Gastrocnemius medialis (tissue), 4 donors: ENCODE results near the gene MYO1F. TPM values are rescaled to one million over a fixed set of nuclear protein-coding genes. Genes with fewer than 3 reads are reported as not detected.

Experiments used
- ATAC-seq, 2 donors: fragments of 150-250 bp; one replicate each; pipeline ENCODE4 v1.9.1; 2016
- DNase-seq, 2 donors: peaks; one replicate each; pipeline ENCODE4 v3.0.0-alpha.2; 2019
- H3K27ac ChIP-seq, 4 donors: fragments of 200-600 bp; sonication (generic); 1 replicate in 1 of 4; 2 replicates in 3 of 4; pipeline ENCODE4 v1.5.1; 2016 to 2018; ENCODE audit warnings: mild to moderate bottlenecking in 2 of 4, moderate library complexity in 1 of 4
- H3K27me3 ChIP-seq, 3 donors: fragments of 200-600 bp; sonication (generic) in 2 of 3; 1 replicate in 1 of 3; 2 replicates in 2 of 3; pipeline versions ENCODE4 v1.5.1 to v1.6.0; 2016 to 2019; ENCODE audit warnings: mild to moderate bottlenecking in 1 of 3, moderate library complexity in 1 of 3
- H3K36me3 ChIP-seq, 2 donors: fragments of 200-600 bp; sonication (generic) in 1 of 2; one replicate each; pipeline ENCODE4 v1.5.1; 2017 to 2018
- H3K4me1 ChIP-seq, 2 donors: fragments of 200-600 bp; sonication (generic) in 1 of 2; one replicate each; pipeline ENCODE4 v1.5.1; 2016 to 2017; ENCODE audit warnings: mild to moderate bottlenecking in 2 of 2
- H3K4me3 ChIP-seq, 4 donors: fragments of 200-600 bp; sonication (generic) in 3 of 4; 1 replicate in 1 of 4; 2 replicates in 3 of 4; pipeline ENCODE4 v1.5.1; 2016 to 2019; ENCODE audit warnings: mild to moderate bottlenecking in 2 of 4
- H3K9me3 ChIP-seq, 3 donors: fragments of 200-600 bp; sonication (generic) in 2 of 3; 1 replicate in 1 of 3; 2 replicates in 2 of 3; pipeline ENCODE4 v1.5.1; 2016 to 2019
- CTCF ChIP-seq, 5 experiments: fragments of 450-650 bp in 3 of 5; fragments of 200-600 bp in 2 of 5; sonication (generic) in 2 of 5; IDR thresholded peaks in 4 of 5; conservative IDR thresholded peaks in 1 of 5; 1 replicate in 4 of 5; 2 replicates in 1 of 5; pipeline ENCODE4 v1.5.1; 2016 to 2019; ENCODE audit warnings: antibody characterized with exemption in 5 of 5, mild to moderate bottlenecking in 3 of 5, moderate library complexity in 3 of 5
- POLR2A ChIP-seq, 2 donors: fragments of 450-650 bp; IDR thresholded peaks; one replicate each; pipeline ENCODE4 v1.6.1; 2017; ENCODE audit warnings: antibody characterized with exemption in 2 of 2, mild to moderate bottlenecking in 2 of 2, moderate library complexity in 2 of 2
- in situ Hi-C, 4 donors: fragments of 200-750 bp; cut with MboI; loops; one replicate each; pipeline versions ENCODE4 v1.15.0 to v1.8.0; 2017; ENCODE audit warnings: low sequenced_read_pairs in 4 of 4
- intact Hi-C: fragments of 100-400 bp; cut with DNase I; formaldehyde crosslinking; loops from one replicate; pipeline ENCODE4 v1.15.1; 2023; ENCODE audit warnings: low total_unique reads
- total RNA-seq, 4 donors: library from RNA; depleted of rRNA; stranded (reverse); fragments of >200 nt; gene quantifications; one replicate each; pipeline versions ENCODE4 v1.1.0 to v1.2.3, GENCODE V29; 2016

Gene MYO1F
- total RNA-seq, 4 donors from 2014 or later = 0.24 to 4.0 (median 1.8) TPM

- DNase-seq (no peak), ATAC-seq (no peak)
- in situ Hi-C loops (no loop called here), intact Hi-C loops (no loop called here)
- H3K9me3 ChIP-seq = no peaks in the 10 kb centered on the region
- no peaks in the 10 kb centered on the region for H3K27me3 ChIP-seq
- peaks cover 22 to 25% of the 10 kb centered on the region in 2 donors for H3K4me1 ChIP-seq
- H3K4me3 ChIP-seq = no peak overlapping the region
- H3K27ac ChIP-seq = no peak overlapping the region
- peaks cover 0 to 52% of the 10 kb centered on the region in 2 donors for H3K36me3 ChIP-seq
- TF ChIP-seq POLR2A (IDR thresholded peaks at IDR 0.05) (no peak), CTCF (IDR thresholded peaks at IDR 0.05 in 4 of 5, conservative IDR thresholded peaks at IDR 0.05 in 1 of 5) (no peak)
These were observed 94.1 kb downstream of the MYO1F start for GRCh38 chr19:8483165-8483564.

- Histone ChIP-seq H3K27me3 (no peaks in the 10 kb centered on the region), H3K4me3 (no peak overlapping the region), H3K9me3 (no peaks in the 10 kb centered on the region), H3K27ac (no peak overlapping the region), H3K4me1 (peaks cover 22 to 30% of the 10 kb centered on the region in 2 donors), H3K36me3 (peaks cover 0 to 48% of the 10 kb centered on the region in 2 donors)
- no peak for ATAC-seq
- no peak for DNase-seq
- in situ Hi-C loops = no loop called here
- no peak for TF ChIP-seq CTCF (IDR thresholded peaks at IDR 0.05 in 4 of 5, conservative IDR thresholded peaks at IDR 0.05 in 1 of 5)
- intact Hi-C loops = no loop called here
These were observed 94.5 kb downstream of the MYO1F start for GRCh38 chr19:8482696-8483095.

DNA sequence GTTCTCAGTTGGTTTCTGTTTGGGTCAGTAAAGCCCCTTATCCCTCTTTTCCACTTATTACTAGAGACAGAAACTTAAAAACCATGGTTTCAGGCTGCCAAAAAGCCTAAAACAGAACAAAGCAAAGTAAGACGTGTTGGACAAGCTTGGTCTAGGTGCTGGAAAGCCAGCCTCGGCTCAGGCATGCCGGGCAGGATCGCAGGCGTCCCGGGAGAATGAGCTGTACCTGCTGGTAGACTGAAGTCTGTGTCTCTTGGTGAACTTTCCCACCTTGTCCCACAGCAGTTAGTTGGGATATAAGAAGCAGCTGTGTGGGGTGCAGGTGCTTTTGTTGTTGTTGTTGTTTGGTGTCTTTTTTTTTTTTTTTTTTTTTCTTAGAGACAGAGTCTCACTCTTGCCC, 95.6 kb downstream of the MYO1F start:
- intact Hi-C loops (no loop called here), in situ Hi-C loops (no loop called here)
- DNase-seq = no peak
- TF ChIP-seq CTCF (IDR thresholded peaks at IDR 0.05 in 4 of 5, conservative IDR thresholded peaks at IDR 0.05 in 1 of 5) = no peak
- H3K36me3 ChIP-seq = peaks cover 0 to 41% of the 10 kb centered on the region in 2 donors
- H3K9me3 ChIP-seq = no peaks in the 10 kb centered on the region
- peak overlapping the region in 1 of 4 donors; percentile 31 for H3K27ac ChIP-seq
- no peak for ATAC-seq
- H3K4me3 ChIP-seq = no peak overlapping the region
- H3K4me1 ChIP-seq = peaks cover 26 to 31% of the 10 kb centered on the region in 2 donors
- no peaks in the 10 kb centered on the region for H3K27me3 ChIP-seq

DNA sequence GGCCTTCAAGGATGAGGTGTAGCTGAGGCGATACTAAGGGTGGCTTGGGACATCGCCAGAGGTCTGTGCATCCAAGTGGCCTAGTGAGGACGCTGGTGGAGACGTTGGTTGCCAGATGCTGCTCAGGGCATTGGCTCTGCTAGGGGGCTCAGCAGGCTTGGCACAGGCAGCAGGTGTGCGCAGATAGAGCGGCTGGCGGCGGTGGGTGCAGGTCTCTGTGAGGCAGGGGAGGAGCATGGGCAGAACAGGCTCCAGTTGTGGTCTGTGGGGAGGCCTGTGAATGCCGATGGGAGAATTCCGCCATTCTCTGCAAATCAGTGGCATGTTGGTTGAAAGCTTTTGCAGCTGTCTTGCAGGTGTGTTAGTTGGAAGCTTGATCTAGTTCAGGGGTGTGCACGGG, 96.0 kb downstream of the MYO1F start:
- Histone ChIP-seq H3K4me3 (peak overlapping the region in 1 of 4 donors; percentile 10), H3K27ac (peak overlapping the region in 1 of 4 donors; percentile 31), H3K9me3 (no peaks in the 10 kb centered on the region), H3K4me1 (peaks cover 30 to 31% of the 10 kb centered on the region in 2 donors), H3K27me3 (no peaks in the 10 kb centered on the region), H3K36me3 (peaks cover 0 to 37% of the 10 kb centered on the region in 2 donors)
- in situ Hi-C loops = no loop called here
- intact Hi-C loops = no loop called here
- TF ChIP-seq CTCF (IDR thresholded peaks at IDR 0.05 in 4 of 5, conservative IDR thresholded peaks at IDR 0.05 in 1 of 5) (no peak), POLR2A (IDR thresholded peaks at IDR 0.05) (no peak)
- ATAC-seq (no peak), DNase-seq (no peak)

DNA sequence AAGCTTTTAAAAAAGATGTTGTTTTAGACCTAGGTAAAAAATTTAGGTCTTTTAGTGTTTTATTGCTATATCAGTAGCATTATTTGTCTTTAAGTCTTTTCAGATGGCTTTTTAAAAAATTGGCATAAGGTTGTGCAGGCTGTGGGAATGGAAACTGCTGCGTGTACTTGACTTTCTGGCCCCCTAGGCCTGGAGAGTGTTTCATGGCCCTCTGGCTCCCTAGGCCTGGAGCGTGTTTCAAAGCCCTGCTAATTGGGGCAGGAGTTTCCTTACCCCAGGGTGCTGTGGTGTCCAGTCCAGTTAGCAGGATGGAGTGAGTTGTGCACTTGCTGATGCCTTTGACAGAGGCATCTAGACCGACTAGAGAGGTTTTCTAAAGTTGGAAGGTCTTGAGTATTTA, 98.6 kb downstream of the MYO1F start:
- no peaks in the 10 kb centered on the region for H3K9me3 ChIP-seq
- DNase-seq (no peak), ATAC-seq (no peak)
- H3K4me3 ChIP-seq = no peak overlapping the region
- in situ Hi-C loops (no loop called here), intact Hi-C loops (no loop called here)
- H3K4me1 ChIP-seq = peaks cover 31 to 33% of the 10 kb centered on the region in 2 donors
- H3K27me3 ChIP-seq = no peaks in the 10 kb centered on the region
- TF ChIP-seq POLR2A (IDR thresholded peaks at IDR 0.05) (no peak), CTCF (IDR thresholded peaks at IDR 0.05 in 4 of 5, conservative IDR thresholded peaks at IDR 0.05 in 1 of 5) (no peak)
- peak overlapping the region in 2 of 4 donors; percentile 1 to 18 for H3K27ac ChIP-seq
- peaks cover 0 to 34% of the 10 kb centered on the region in 2 donors for H3K36me3 ChIP-seq
